Thoracic aorta (tissue), 2 donors: Measurements from ENCODE around the gene FILIP1. TPM values are rescaled to one million over a fixed set of nuclear protein-coding genes. Genes with fewer than 3 reads are reported as not detected.

ENCODE experiments used
- ATAC-seq: fragments of 150-250 bp; one replicate; pipeline ENCODE4 v1.8.0; 2017; ENCODE audit warnings: low read depth; ENCODE audit not compliant: insufficient number of reproducible peaks, low FRiP score
- DNase-seq: peaks from one replicate; pipeline ENCODE4 v3.0.0-alpha.2; 2020; ENCODE audit warnings: low spot score
- H3K27ac ChIP-seq, 2 donors: fragments of 200-600 bp; sonication (generic); 1 replicate in 1 of 2; 2 replicates in 1 of 2; pipeline ENCODE4 v1.5.1; 2016; ENCODE audit warnings: mild to moderate bottlenecking in 2 of 2, moderate library complexity in 2 of 2
- H3K27me3 ChIP-seq: fragments of 200-600 bp; sonication (generic); replicated peaks from 2 replicates; pipeline ENCODE4 v1.6.0; 2016; ENCODE audit warnings: mild to moderate bottlenecking; ENCODE audit not compliant: insufficient read depth
- H3K36me3 ChIP-seq: fragments of 200-600 bp; sonication (generic); one replicate; pipeline ENCODE4 v1.5.1; 2016
- H3K4me1 ChIP-seq, 2 donors: fragments of 200-600 bp; sonication (generic); 1 replicate in 1 of 2; 2 replicates in 1 of 2; pipeline versions ENCODE4 v1.5.1 to v1.6.0; 2016; ENCODE audit warnings: low read depth in 2 of 2, mild to moderate bottlenecking in 1 of 2; ENCODE audit not compliant: control insufficient read depth in 1 of 2
- H3K4me3 ChIP-seq: fragments of 200-600 bp; sonication (generic); 2 replicates; pipeline ENCODE4 v1.5.1; 2016; ENCODE audit warnings: mild to moderate bottlenecking
- H3K9me3 ChIP-seq: fragments of 200-600 bp; sonication (generic); 2 replicates; pipeline ENCODE4 v1.5.1; 2016
- CTCF ChIP-seq: fragments of 200-600 bp; sonication (generic); IDR thresholded peaks from one replicate; pipeline ENCODE4 v1.5.1; 2019; ENCODE audit warnings: antibody characterized with exemption
- total RNA-seq, 2 donors: library from RNA; depleted of rRNA; stranded (reverse); fragments of >200 nt; gene quantifications; one replicate each; pipeline versions ENCODE4 v1.1.0 to v1.2.3, GENCODE V29; 2016

Gene FILIP1
- total RNA-seq, 2 donors from 2014 or later: 23.4 to 43.8 TPM

- ATAC-seq (no peak), DNase-seq (no peak)
- Histone ChIP-seq H3K4me3 (peak overlapping the region; percentile 73), H3K9me3 (no peaks in the 10 kb centered on the region), H3K27me3 (no peaks in the 10 kb centered on the region), H3K36me3 (peaks cover 5% of the 10 kb centered on the region), H3K4me1 (peaks cover 13 to 42% of the 10 kb centered on the region in 2 donors), H3K27ac (peak overlapping the region; percentile 53 to 65)
- no peak for TF ChIP-seq CTCF
These were observed 144.7 kb downstream of the FILIP1 start for GRCh38 chr6:75348882-75349261.

- Histone ChIP-seq H3K4me3 (no peak overlapping the region), H3K9me3 (no peaks in the 10 kb centered on the region), H3K4me1 (peaks cover 13 to 42% of the 10 kb centered on the region in 2 donors), H3K36me3 (no peaks in the 10 kb centered on the region), H3K27ac (peak overlapping the region; percentile 35 to 65), H3K27me3 (no peaks in the 10 kb centered on the region)
- no peak for TF ChIP-seq CTCF
- DNase-seq (no peak), ATAC-seq (no peak)
These were observed 145.5 kb downstream of the FILIP1 start for GRCh38 chr6:75347898-75348610.

GRCh38 chr6:75345413-75345812, 148.2 kb downstream of the FILIP1 start:
- DNase-seq (no peak), ATAC-seq (no peak)
- Histone ChIP-seq H3K27ac (peak overlapping the region in 1 of 2 donors; percentile 14), H3K4me1 (peaks cover 13 to 42% of the 10 kb centered on the region in 2 donors), H3K9me3 (no peaks in the 10 kb centered on the region), H3K36me3 (no peaks in the 10 kb centered on the region), H3K4me3 (no peak overlapping the region), H3K27me3 (no peaks in the 10 kb centered on the region)
- no peak for TF ChIP-seq CTCF

- no peak for ATAC-seq
These were observed 149.1 kb downstream of the FILIP1 start for GRCh38 chr6:75344455-75344854.

GRCh38 chr6:75344021-75344420, 149.6 kb downstream of the FILIP1 start:
- TF ChIP-seq CTCF: no peak
- Histone ChIP-seq H3K27me3 (no peaks in the 10 kb centered on the region), H3K36me3 (no peaks in the 10 kb centered on the region), H3K4me1 (peaks cover 13 to 39% of the 10 kb centered on the region in 2 donors), H3K4me3 (no peak overlapping the region), H3K9me3 (no peaks in the 10 kb centered on the region), H3K27ac (no peak overlapping the region)
- no peak for ATAC-seq
- DNase-seq: no peak

More at GRCh38 chr6:75344455-75344854, 149.1 kb downstream of the FILIP1 start:
- Histone ChIP-seq H3K4me3 (no peak overlapping the region), H3K4me1 (peaks cover 13 to 42% of the 10 kb centered on the region in 2 donors), H3K36me3 (no peaks in the 10 kb centered on the region), H3K9me3 (no peaks in the 10 kb centered on the region), H3K27ac (peak overlapping the region in 1 of 2 donors; percentile 14), H3K27me3 (no peaks in the 10 kb centered on the region)
- no peak for DNase-seq
- no peak for TF ChIP-seq CTCF
